Measurements from ENCODE around the gene ENC1.

DNA sequence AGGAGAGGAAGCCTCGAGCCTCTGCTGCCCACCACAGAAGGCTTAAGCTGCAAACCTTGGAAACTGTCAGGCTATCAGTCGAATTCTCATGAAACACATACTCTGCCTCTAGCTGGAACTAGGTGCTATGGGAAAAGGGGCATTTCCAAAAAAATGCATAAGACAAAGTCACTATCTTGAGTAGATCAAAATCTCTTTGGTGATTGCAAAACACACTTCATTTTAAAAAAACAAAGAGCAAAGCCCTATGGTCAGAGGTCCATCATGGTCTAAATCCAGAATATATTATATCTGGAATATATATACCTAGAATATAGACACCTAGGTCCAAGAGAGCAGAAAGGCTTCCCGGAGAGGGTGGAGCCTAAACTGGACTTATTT is 59.8 kb downstream of the ENC1 start:
- no peak for TF ChIP-seq POLR2A (IDR thresholded peaks at IDR 0.05)
- TF ChIP-seq, protein P1, sequence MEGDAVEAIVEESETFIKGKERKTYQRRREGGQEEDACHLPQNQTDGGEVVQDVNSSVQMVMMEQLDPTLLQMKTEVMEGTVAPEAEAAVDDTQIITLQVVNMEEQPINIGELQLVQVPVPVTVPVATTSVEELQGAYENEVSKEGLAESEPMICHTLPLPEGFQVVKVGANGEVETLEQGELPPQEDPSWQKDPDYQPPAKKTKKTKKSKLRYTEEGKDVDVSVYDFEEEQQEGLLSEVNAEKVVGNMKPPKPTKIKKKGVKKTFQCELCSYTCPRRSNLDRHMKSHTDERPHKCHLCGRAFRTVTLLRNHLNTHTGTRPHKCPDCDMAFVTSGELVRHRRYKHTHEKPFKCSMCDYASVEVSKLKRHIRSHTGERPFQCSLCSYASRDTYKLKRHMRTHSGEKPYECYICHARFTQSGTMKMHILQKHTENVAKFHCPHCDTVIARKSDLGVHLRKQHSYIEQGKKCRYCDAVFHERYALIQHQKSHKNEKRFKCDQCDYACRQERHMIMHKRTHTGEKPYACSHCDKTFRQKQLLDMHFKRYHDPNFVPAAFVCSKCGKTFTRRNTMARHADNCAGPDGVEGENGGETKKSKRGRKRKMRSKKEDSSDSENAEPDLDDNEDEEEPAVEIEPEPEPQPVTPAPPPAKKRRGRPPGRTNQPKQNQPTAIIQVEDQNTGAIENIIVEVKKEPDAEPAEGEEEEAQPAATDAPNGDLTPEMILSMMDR (IDR thresholded peaks at IDR 0.05), result no peak
- no peak for TF ChIP-seq EP300 (IDR thresholded peaks at IDR 0.05)

Data from ovary (tissue), 3 donors.